HepG2 (cell line): Measurements from ENCODE around the gene ISG20L2. TPM values are rescaled to one million over a fixed set of nuclear protein-coding genes. Genes with fewer than 3 reads are reported as not detected.

ENCODE experiments used
- ATAC-seq: fragments of 200-7000 bp; cut with Tn5 transposase; 3 replicates; pipeline ENCODE4 v1.9.1; 2020; ENCODE audit warnings: mild to moderate bottlenecking, moderate library complexity
- BruUV-seq: library from RNA; stranded (reverse); fragments of 400-500 nt; replicated peaks from 2 replicates; lab custom pipeline; 2021; lab: Mats Ljungman, UMichigan
- CTCF ChIA-PET: fragments of 300-600 bp; formaldehyde crosslinking; extraction: SDS; loops from one replicate; lab custom pipeline; 2021; ENCODE audit warnings: low total read pairs, inconsistent platforms, low intra/inter-chr PET ratio; lab: Yijun Ruan, JAX
- POLR2A ChIA-PET: fragments of 350-600 bp; sonication (Branson Sonifier 250); formaldehyde crosslinking; loops from one replicate; lab custom pipeline; 2020; ENCODE audit warnings: antibody characterized with exemption, inconsistent platforms; lab: Yijun Ruan, JAX
- DNase-seq: peaks from one replicate; pipeline ENCODE4 v3.0.0-alpha.2; 2015; ENCODE audit warnings: low spot score
- FAIRE-seq: peaks from 3 replicates; lab custom pipeline; 2011; peaks lifted over from hg19 to GRCh38; lab: Jason Lieb, UNC
- H2AFZ ChIP-seq: one replicate; pipeline ENCODE4 v1.6.1; 2011; ENCODE audit warnings: low read length, inconsistent platforms
- H3K27ac ChIP-seq: fragments of 300-600 bp; 3 replicates; pipeline ENCODE4 v1.8.0; 2011; ENCODE audit warnings: mixed run types, mild to moderate bottlenecking, mixed read lengths, low read length, inconsistent platforms; ENCODE audit not compliant: insufficient read depth; ENCODE audit errors: extremely low read length
- H3K27me3 ChIP-seq, 2 experiments: fragments of 200-600 bp in 1 of 2; 2 replicates in 1 of 2; 3 replicates in 1 of 2; pipeline versions ENCODE4 v1.6.0 to v1.8.0; 2011; ENCODE audit warnings: low read length in 2 of 2, mild to moderate bottlenecking in 2 of 2, moderate library complexity in 2 of 2, inconsistent platforms in 1 of 2; ENCODE audit not compliant: insufficient read depth in 2 of 2, control insufficient read depth in 1 of 2
- H3K36me3 ChIP-seq, 2 experiments: fragments of 200-600 bp in 1 of 2; replicated peaks in 1 of 2; 2 replicates in 1 of 2; 3 replicates in 1 of 2; pipeline versions ENCODE4 v1.5.1 to v1.8.0; 2011; ENCODE audit warnings: low read length in 2 of 2, inconsistent platforms in 1 of 2; ENCODE audit not compliant: insufficient read depth in 2 of 2, control insufficient read depth in 1 of 2
- H3K4me1 ChIP-seq: 2 replicates; pipeline ENCODE4 v1.5.1; 2012; ENCODE audit warnings: low read length, inconsistent platforms; ENCODE audit not compliant: insufficient read depth
- H3K4me2 ChIP-seq: 2 replicates; pipeline ENCODE4 v1.6.0; 2011; ENCODE audit warnings: low read depth, low read length, inconsistent platforms
- H3K4me3 ChIP-seq, 3 experiments: fragments of 200-600 bp in 1 of 3; sonication (generic), shearing (Covaris generic) in 1 of 3; replicated peaks in 1 of 3; 2 replicates each; pipeline ENCODE4 v1.5.1; 2011 to 2016; ENCODE audit warnings: low read length in 3 of 3, inconsistent platforms in 2 of 3, low read depth in 2 of 3, mild to moderate bottlenecking in 2 of 3, control low read depth in 1 of 3, mixed read lengths in 1 of 3; ENCODE audit not compliant: insufficient read depth in 1 of 3
- H3K79me2 ChIP-seq: one replicate; pipeline ENCODE4 v1.6.1; 2011; ENCODE audit warnings: low read length, inconsistent platforms; ENCODE audit not compliant: insufficient read depth
- H3K9ac ChIP-seq: 2 replicates; pipeline ENCODE4 v1.6.0; 2011; ENCODE audit warnings: mild to moderate bottlenecking, low read depth, low read length, inconsistent platforms; ENCODE audit not compliant: insufficient read depth
- H3K9me3 ChIP-seq: 2 replicates; pipeline ENCODE4 v1.5.1; 2012; ENCODE audit warnings: mild to moderate bottlenecking, low read length
- H4K20me1 ChIP-seq: 2 replicates; pipeline ENCODE4 v1.6.0; 2011; ENCODE audit warnings: inconsistent platforms, mild to moderate bottlenecking, low read length, moderate library complexity; ENCODE audit not compliant: insufficient read depth
- JARID2 ChIP-seq: sonication (generic); formaldehyde crosslinking; IDR thresholded peaks from 2 replicates; pipeline ENCODE4 v1.8.1; 2023; ENCODE audit warnings: missing genetic modification reagents, inconsistent platforms; ENCODE audit not compliant: insufficient replicate concordance
- MTA1 ChIP-seq: sonication (generic); formaldehyde crosslinking; IDR thresholded peaks from 2 replicates; pipeline ENCODE4 v1.4.0; 2020; ENCODE audit warnings: missing genetic modification reagents, mild to moderate bottlenecking, borderline replicate concordance
- NFIC ChIP-seq: IDR thresholded peaks from 2 replicates; pipeline ENCODE4 v1.6.1; 2012; ENCODE audit warnings: mild to moderate bottlenecking, low read length, inconsistent platforms
- NFRKB ChIP-seq: fragments of 450-650 bp; IDR thresholded peaks from 2 replicates; pipeline ENCODE4 v1.6.1; 2017
- PLRG1 ChIP-seq: fragments of 450-650 bp; conservative IDR thresholded peaks from 2 replicates; pipeline ENCODE4 v1.6.1; 2016
- PPARG ChIP-seq: conservative IDR thresholded peaks from 2 replicates; pipeline ENCODE4 v1.6.1; 2016; ENCODE audit warnings: missing biosample characterization, missing genetic modification reagents
- RBFOX2 ChIP-seq: fragments of 200-400 bp; formaldehyde crosslinking; IDR thresholded peaks from 2 replicates; pipeline ENCODE4 v1.6.1; 2017; ENCODE audit warnings: low read depth, mild to moderate bottlenecking, low read length
- REL ChIP-seq: sonication (generic); formaldehyde crosslinking; conservative IDR thresholded peaks from 2 replicates; pipeline ENCODE4 v1.8.0; 2022; ENCODE audit warnings: mild to moderate bottlenecking, missing genetic modification reagents, moderate library complexity
- SIX4 ChIP-seq: sonication (generic); formaldehyde crosslinking; IDR thresholded peaks from 2 replicates; pipeline ENCODE4 v1.4.0; 2020; ENCODE audit warnings: missing genetic modification reagents
- ZNF20 ChIP-seq: sonication (generic); formaldehyde crosslinking; IDR thresholded peaks from 2 replicates; pipeline ENCODE4 v1.4.0; 2020; ENCODE audit warnings: mild to moderate bottlenecking, moderate library complexity, missing genetic modification reagents
- ZNF639 ChIP-seq: conservative IDR thresholded peaks from 2 replicates; pipeline ENCODE4 v1.6.1; 2018; ENCODE audit warnings: missing genetic modification reagents
- ZNF713 ChIP-seq: sonication (generic); formaldehyde crosslinking; IDR thresholded peaks from 2 replicates; pipeline ENCODE4 v1.4.0; 2020; ENCODE audit warnings: mild to moderate bottlenecking, missing genetic modification reagents
- WGBS: methylation state at CpG from one replicate; pipeline ENCODE4 v1.1.6; 2017; ENCODE audit warnings: low lambda C conversion rate; 5-methylcytosine and 5-hydroxymethylcytosine counted together
- in situ Hi-C: cut with HindIII; loops from 2 replicates; pipeline ENCODE4 v1.10.0; 2017; ENCODE audit warnings: low pct_unique_long_range_greater_than_20kb; ENCODE audit not compliant: extremely low pct_ligation_motif_present
- intact Hi-C: fragments of 100-400 bp; cut with micrococcal nuclease; formaldehyde crosslinking; loops from one replicate; pipeline ENCODE4 v1.10.0; 2022; ENCODE audit not compliant: unreplicated experiment
- polyA plus RNA-seq, 8 experiments: library from polyadenylated mRNA; depleted of rRNA in 3 of 8; stranded (reverse) in 7 of 8; unstranded in 1 of 8; fragments of >200 nt; fragmentation: Illumina TruSeq in 4 of 8; extraction: Trizol in 4 of 8; gene quantifications; 2 replicates each; pipeline versions ENCODE4 v1.2.1 to v1.2.3, GENCODE V29; 2011 to 2016; ENCODE audit warnings: low read depth in 4 of 8, missing spikeins in 1 of 8, mixed read lengths in 1 of 8; ENCODE audit not compliant: insufficient read depth in 1 of 8
- total RNA-seq, 5 experiments: library from RNA; depleted of rRNA; stranded (reverse); fragments of >200 nt; fragmentation: Illumina TruSeq; extraction: Trizol; gene quantifications; 2 replicates each; pipeline ENCODE4 v1.2.3, GENCODE V29; 2016; ENCODE audit warnings: low read depth in 1 of 5

The ISG20L2 gene
- total and polyA plus RNA-seq, 2 of the 13 experiments (the other 11 are each of a cell fraction or from before 2014, with no cell fraction given) = 19.8 to 21.3 TPM

- POLR2A ChIA-PET = interaction anchor here (1.7 kb wide), 1 partner anchor 10 kb away, joined by 4 read pairs; the partner anchor contains the start of gene PRCC
- FAIRE-seq (no peak), ATAC-seq (no peak), DNase-seq (no peak)
- no TSS peak for BruUV-seq
- CTCF ChIA-PET = no interaction called here
- Histone ChIP-seq H3K27ac (no peak overlapping the region), H3K4me3 (no peak overlapping the region), H3K4me2 (no peak overlapping the region), H4K20me1 (0 out of 2 replicates have a peak, but pooled peaks cover 2% of the 10 kb centered on the region), H3K27me3 (no peaks in the 10 kb centered on the region), H3K9me3 (no peaks in the 10 kb centered on the region), H3K4me1 (peaks cover 14% of the 10 kb centered on the region), H3K36me3 (peaks cover 8 to 38% of the 10 kb centered on the region in 2 experiments; a peak in 4 of 5 replicates), H3K79me2 (peaks cover 68% of the 10 kb centered on the region), H2AFZ (no peak overlapping the region), H3K9ac (no peak overlapping the region)
- intact Hi-C loops = no loop called here
- TF ChIP-seq ZNF713 (CRISPR knock-in tag) (no peak), ZNF20 (CRISPR knock-in tag) (no peak), RBFOX2 (no peak), PLRG1 (no peak), NFRKB (no peak), MTA1 (no peak), JARID2 (CRISPR knock-in tag) (no peak), PPARG (no peak), NFIC (no peak), REL (CRISPR knock-in tag) (no peak), ZNF639 (no peak), SIX4 (no peak)
- in situ Hi-C loops = no loop called here
- WGBS = 94% methylated on average over 4 of the region's 4 CpGs
These were observed 48.4 kb upstream of the ISG20L2 start for GRCh38 chr1:156776942-156777341.
